WTC11 (cell line): Measurements from ENCODE around the gene EIF2S3.

ENCODE experiments used
- ELF4 ChIP-seq: sonication (generic); formaldehyde crosslinking; IDR thresholded peaks from 2 replicates; pipeline ENCODE4 v1.8.1; 2022; ENCODE audit warnings: low read depth, mild to moderate bottlenecking, moderate library complexity, missing genetic modification reagents
- TF ChIP-seq, protein P1 (sequence below): fragments of 200-600 bp; IDR thresholded peaks from 2 replicates; pipeline ENCODE4 v1.8.0; 2022; ENCODE audit warnings: antibody characterized with exemption

DNA sequence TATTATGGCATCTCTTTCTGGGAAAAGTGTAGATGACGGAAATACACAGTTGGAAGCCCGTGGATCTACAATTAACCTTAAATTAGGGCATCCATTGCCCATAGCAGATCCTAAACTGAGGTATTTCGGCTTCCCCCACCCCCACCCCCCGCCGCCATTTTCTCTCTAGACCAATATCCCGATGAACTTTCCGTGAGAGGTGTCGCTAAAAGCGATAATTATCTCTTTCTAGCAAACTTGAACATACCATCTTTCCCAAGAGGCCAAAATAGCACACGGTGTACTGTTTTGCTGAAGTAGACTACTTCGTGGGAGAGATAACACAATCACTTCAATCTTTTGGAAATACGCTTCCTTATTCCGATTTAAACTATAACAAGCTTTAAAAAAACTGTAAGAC lies 28.3 kb upstream of the EIF2S3 start:
- TF ChIP-seq, protein P1, sequence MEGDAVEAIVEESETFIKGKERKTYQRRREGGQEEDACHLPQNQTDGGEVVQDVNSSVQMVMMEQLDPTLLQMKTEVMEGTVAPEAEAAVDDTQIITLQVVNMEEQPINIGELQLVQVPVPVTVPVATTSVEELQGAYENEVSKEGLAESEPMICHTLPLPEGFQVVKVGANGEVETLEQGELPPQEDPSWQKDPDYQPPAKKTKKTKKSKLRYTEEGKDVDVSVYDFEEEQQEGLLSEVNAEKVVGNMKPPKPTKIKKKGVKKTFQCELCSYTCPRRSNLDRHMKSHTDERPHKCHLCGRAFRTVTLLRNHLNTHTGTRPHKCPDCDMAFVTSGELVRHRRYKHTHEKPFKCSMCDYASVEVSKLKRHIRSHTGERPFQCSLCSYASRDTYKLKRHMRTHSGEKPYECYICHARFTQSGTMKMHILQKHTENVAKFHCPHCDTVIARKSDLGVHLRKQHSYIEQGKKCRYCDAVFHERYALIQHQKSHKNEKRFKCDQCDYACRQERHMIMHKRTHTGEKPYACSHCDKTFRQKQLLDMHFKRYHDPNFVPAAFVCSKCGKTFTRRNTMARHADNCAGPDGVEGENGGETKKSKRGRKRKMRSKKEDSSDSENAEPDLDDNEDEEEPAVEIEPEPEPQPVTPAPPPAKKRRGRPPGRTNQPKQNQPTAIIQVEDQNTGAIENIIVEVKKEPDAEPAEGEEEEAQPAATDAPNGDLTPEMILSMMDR, result no peak
- no peak for TF ChIP-seq ELF4 (CRISPR knock-in tag)
